ENCODE data around the gene CAMTA1. TPM values are rescaled to one million over a fixed set of nuclear protein-coding genes. Genes with fewer than 3 reads are reported as not detected.

The CAMTA1 gene
- total and polyA plus RNA-seq, 12 donors, result 123 to 265 (median 142) TPM

- 88 to 94% methylated on average over 8 of the region's 8 CpGs for WGBS, 2 donors
- intact Hi-C loops (cut with DNase I), result no loop called here
- H3K4me3 ChIP-seq, result no peak overlapping the region
- H3K27me3 ChIP-seq, result peaks cover 0 to 6% (median 0%) of the 10 kb centered on the region in 7 donors
- ATAC-seq (no peak), DNase-seq (no peak)
- H3K36me3 ChIP-seq, result no peaks in the 10 kb centered on the region
- H3K27ac ChIP-seq, result no peak overlapping the region
- no peaks in the 10 kb centered on the region for H3K4me1 ChIP-seq
- TF ChIP-seq CTCF (IDR thresholded peaks at IDR 0.05), result no peak
- peaks cover 0 to 5% (median 0%) of the 10 kb centered on the region in 11 donors for H3K9me3 ChIP-seq
Observed at GRCh38 chr1:6986281-6986680, 201.0 kb downstream of the CAMTA1 start.

- WGBS, 2 donors, result 83 to 86% methylated on average over 9 of the region's 9 CpGs
- ATAC-seq (no peak), DNase-seq (no peak)
- H3K4me3 ChIP-seq, result no peak overlapping the region
- no peak for TF ChIP-seq CTCF (IDR thresholded peaks at IDR 0.05)
- intact Hi-C loops (cut with DNase I), result no loop called here
- peaks cover 0 to 6% (median 0%) of the 10 kb centered on the region in 7 donors for H3K27me3 ChIP-seq
- H3K4me1 ChIP-seq, result no peaks in the 10 kb centered on the region
- H3K9me3 ChIP-seq, result peaks cover 0 to 6% (median 0%) of the 10 kb centered on the region in 11 donors
- H3K36me3 ChIP-seq, result no peaks in the 10 kb centered on the region
- no peak overlapping the region for H3K27ac ChIP-seq
Observed at GRCh38 chr1:6987940-6988339, 202.7 kb downstream of the CAMTA1 start.

- H3K4me3 ChIP-seq, result no peak overlapping the region
- H3K36me3 ChIP-seq, result no peaks in the 10 kb centered on the region
- no peak for TF ChIP-seq CTCF (IDR thresholded peaks at IDR 0.05)
- WGBS, 2 donors, result 80 to 81% methylated on average over 3 of the region's 3 CpGs
- no peak overlapping the region for H3K27ac ChIP-seq
- H3K27me3 ChIP-seq, result peaks cover 0 to 6% (median 0%) of the 10 kb centered on the region in 7 donors
- peaks cover 0 to 15% (median 0%) of the 10 kb centered on the region in 11 donors for H3K9me3 ChIP-seq
- ATAC-seq (no peak), DNase-seq (no peak)
- H3K4me1 ChIP-seq, result no peaks in the 10 kb centered on the region
- intact Hi-C loops (cut with DNase I), result no loop called here
Observed at GRCh38 chr1:6988796-6989195, 203.5 kb downstream of the CAMTA1 start.

- peaks cover 0 to 6% (median 0%) of the 10 kb centered on the region in 7 donors for H3K27me3 ChIP-seq
- no peaks in the 10 kb centered on the region for H3K36me3 ChIP-seq
- H3K27ac ChIP-seq, result no peak overlapping the region
- no peaks in the 10 kb centered on the region for H3K4me1 ChIP-seq
- 64 to 70% methylated on average over 13 of the region's 13 CpGs for WGBS, 2 donors
- peaks cover 0 to 22% (median 0%) of the 10 kb centered on the region in 11 donors for H3K9me3 ChIP-seq
- intact Hi-C loops (cut with DNase I), result loop anchor here in 1 of 10 donors (10.0 kb wide), 1 partner anchor 85 kb away; no protein-coding TSS in a partner anchor
- ATAC-seq, result no peak
- no peak for TF ChIP-seq CTCF (IDR thresholded peaks at IDR 0.05)
- H3K4me3 ChIP-seq, result no peak overlapping the region
- DNase-seq, result no peak
Observed at GRCh38 chr1:6989212-6990159, 204.2 kb downstream of the CAMTA1 start.
